Subcutaneous adipose tissue (tissue), 4 donors: ENCODE data around the gene AGBL1. TPM values are rescaled to one million over a fixed set of nuclear protein-coding genes. Genes with fewer than 3 reads are reported as not detected.

Experiments used
- total RNA-seq, 4 donors: library from RNA; depleted of rRNA; stranded (reverse); fragments of >200 nt; gene quantifications; one replicate each; pipeline ENCODE4 v1.1.0, GENCODE V29; 2016
- TF ChIP-seq, protein P1 (sequence below): fragments of 450-650 bp; IDR thresholded peaks from one replicate; pipeline ENCODE4 v1.5.1; 2016; ENCODE audit warnings: low read depth, mild to moderate bottlenecking, control low read depth, antibody characterized with exemption, moderate library complexity

The AGBL1 gene
- total RNA-seq, 4 donors from 2014 or later, result not detected

DNA sequence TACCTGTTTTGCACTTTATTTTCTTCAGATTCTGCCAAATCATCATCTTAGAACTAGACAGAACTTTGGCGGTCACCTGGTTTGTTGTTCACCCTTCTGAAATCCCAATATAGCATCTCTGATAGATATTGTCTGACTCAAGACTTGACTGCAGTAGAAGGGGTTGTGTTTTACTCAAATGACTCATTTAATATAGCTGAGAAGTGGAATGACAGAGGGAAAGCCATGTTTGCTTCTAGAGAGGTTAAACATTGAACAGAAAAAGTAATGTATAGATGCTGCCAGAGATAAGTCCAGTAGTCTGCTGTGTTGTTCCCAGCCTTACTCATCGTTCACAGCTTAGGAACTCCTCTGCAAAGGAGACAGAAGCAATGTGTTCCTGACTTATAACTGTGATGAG, 402.0 kb downstream of the AGBL1 start:
- TF ChIP-seq, protein P1, sequence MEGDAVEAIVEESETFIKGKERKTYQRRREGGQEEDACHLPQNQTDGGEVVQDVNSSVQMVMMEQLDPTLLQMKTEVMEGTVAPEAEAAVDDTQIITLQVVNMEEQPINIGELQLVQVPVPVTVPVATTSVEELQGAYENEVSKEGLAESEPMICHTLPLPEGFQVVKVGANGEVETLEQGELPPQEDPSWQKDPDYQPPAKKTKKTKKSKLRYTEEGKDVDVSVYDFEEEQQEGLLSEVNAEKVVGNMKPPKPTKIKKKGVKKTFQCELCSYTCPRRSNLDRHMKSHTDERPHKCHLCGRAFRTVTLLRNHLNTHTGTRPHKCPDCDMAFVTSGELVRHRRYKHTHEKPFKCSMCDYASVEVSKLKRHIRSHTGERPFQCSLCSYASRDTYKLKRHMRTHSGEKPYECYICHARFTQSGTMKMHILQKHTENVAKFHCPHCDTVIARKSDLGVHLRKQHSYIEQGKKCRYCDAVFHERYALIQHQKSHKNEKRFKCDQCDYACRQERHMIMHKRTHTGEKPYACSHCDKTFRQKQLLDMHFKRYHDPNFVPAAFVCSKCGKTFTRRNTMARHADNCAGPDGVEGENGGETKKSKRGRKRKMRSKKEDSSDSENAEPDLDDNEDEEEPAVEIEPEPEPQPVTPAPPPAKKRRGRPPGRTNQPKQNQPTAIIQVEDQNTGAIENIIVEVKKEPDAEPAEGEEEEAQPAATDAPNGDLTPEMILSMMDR, result no peak

DNA sequence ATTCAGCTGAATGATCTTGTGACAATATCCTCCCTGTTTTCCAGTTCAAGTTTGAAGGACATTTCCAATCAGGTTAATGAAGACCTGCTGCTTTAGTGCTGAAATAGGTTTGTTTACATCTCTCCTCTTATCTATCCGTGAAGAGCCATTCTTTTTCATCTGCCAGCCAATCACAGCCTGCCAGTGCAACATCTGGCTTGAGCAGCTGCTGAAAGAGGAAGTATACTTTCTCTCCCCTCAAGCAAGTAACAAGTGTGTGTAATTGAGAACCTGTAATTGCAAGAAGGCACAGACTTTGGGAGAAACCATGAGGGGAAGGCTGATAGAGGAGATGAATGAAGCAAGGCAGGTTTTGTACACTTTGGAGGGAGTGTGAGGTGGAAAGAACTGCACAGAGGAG, 404.3 kb downstream of the AGBL1 start:
- TF ChIP-seq, protein P1, result no peak

DNA sequence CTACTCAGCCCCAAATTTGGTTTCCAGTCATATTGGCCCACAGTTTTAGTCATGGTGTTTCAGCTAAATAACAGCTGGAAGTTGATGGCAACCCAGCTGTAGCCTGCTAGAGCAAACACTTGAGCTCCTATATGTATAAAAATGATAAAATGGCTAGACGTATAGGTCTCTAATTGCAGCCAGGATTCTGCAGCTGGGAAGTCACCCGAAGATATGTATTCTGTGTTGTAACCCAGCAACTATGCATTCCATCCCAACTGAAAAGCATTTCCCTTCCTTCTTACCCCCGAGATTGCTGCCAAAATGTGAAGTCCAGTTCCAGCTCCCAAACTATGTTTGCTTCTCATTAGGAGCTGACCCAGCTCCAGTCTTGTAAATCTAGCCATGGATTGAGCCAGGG, 408.4 kb downstream of the AGBL1 start:
- TF ChIP-seq, protein P1, result no peak

DNA sequence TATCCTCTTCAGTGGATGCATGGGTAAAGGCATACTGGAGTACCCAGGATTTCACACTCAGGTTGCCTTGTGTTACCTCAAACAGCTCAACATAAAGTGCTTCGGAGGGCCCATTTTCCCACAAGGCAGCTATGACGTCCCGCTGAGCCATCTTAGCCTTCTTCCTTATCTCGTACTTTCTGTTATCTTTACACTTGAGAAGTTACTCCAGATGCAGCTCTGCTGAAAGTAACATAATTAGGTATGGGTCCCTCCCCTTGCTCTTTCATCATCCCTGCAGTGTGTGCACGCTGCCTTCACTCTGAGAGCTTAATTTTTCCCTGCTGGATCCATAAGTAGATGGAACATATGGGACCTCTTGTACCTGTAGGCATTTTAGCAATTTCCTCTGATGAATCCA, 410.3 kb downstream of the AGBL1 start:
- TF ChIP-seq, protein P1, result no peak

DNA sequence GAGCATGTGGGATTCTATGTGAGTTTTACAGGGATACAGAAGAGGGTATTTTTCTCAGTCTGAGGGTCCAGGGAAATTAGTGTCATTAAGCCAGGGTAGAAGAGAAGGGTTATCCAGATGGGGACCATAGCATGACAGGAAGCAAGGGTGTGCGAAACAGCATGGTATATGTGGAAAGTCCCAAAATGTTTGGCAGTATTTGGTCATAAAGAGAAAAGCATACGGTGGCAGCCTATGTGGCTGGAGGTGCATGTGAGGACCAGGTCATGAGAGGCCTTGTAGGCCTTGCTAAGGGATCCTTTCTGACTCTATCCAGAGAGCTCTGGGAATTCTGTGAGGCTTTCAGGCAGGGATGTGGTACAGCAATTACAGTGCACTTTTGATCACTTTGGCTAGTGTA, 411.4 kb downstream of the AGBL1 start:
- TF ChIP-seq, protein P1, result no peak

DNA sequence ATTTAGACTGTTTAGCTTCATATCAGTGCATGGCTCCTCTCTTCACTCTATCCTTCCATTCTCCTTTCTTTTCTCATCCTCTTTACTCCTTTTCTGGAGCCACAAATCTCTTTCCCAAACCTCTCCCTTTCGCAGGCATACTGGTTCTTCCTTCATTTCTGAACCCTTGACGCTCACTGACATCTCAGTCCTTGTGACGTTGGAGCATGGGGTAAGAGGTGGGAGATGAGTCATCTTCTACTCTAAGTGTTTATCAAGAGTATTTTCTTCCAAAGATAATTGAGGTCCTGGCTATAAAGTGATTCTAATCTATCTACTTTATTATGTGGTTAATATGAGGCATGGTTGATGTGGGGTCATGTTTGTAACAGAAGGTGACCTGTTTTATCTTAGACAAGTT, 414.2 kb downstream of the AGBL1 start:
- TF ChIP-seq, protein P1, result no peak

DNA sequence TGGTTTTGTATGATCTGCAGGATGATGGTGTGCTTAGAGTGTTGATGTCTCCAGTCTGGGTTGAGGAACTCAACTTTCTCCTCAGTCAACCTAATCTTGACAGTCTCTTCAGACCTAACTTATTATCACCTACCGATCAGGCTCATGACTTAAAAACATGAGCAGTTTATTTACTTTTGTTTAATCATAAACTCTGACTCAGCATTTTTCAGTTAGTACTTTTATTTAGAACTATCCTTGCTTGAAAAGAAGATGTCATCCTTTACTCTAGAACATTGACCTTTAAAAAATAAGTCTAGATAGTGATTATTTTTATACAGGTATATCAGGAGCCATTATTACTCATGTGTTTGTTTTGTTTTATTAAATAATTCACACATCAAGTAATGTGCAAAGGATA, 414.8 kb downstream of the AGBL1 start:
- TF ChIP-seq, protein P1, result no peak
